Upper lobe of right lung (tissue), 1 donor: ENCODE data around the gene SERINC5. TPM values are rescaled to one million over a fixed set of nuclear protein-coding genes. Genes with fewer than 3 reads are reported as not detected.
A peak's percentile ranks its signal among the peaks of the same experiment; 100 is the strongest.

ENCODE experiments used
- ATAC-seq: fragments of 200-7000 bp; cut with Tn5 transposase; one replicate; pipeline ENCODE4 v1.9.1; 2020; ENCODE audit warnings: mild to moderate bottlenecking, moderate library complexity
- DNase-seq: peaks from one replicate; pipeline ENCODE4 v3.0.0-alpha.2; 2020
- H3K27ac ChIP-seq: fragments of 200-600 bp; one replicate; pipeline ENCODE4 v1.8.0; 2022
- H3K27me3 ChIP-seq: fragments of 200-600 bp; one replicate; pipeline ENCODE4 v1.8.0; 2022; ENCODE audit warnings: mild to moderate bottlenecking
- H3K36me3 ChIP-seq: fragments of 200-600 bp; one replicate; pipeline ENCODE4 v1.8.0; 2022
- H3K4me1 ChIP-seq: fragments of 200-600 bp; one replicate; pipeline ENCODE4 v1.8.0; 2022
- H3K4me3 ChIP-seq: fragments of 200-600 bp; one replicate; pipeline ENCODE4 v1.8.0; 2022; ENCODE audit warnings: mild to moderate bottlenecking
- H3K9me3 ChIP-seq: fragments of 200-600 bp; one replicate; pipeline ENCODE4 v1.8.0; 2022
- intact Hi-C: fragments of 100-400 bp; cut with DNase I; formaldehyde crosslinking; loops from one replicate; pipeline ENCODE4 v1.11.0; 2022
- total RNA-seq: library from RNA; stranded (reverse); fragmentation: NEBNext Ultra II Directional; extraction: Animal tissue kit (Norgen Biotek cat#: 25700); gene quantifications from one replicate; pipeline ENCODE4 v1.2.1, GENCODE V29; 2021
- TF ChIP-seq, protein P1 (sequence below): fragments of 200-600 bp; IDR thresholded peaks from one replicate; pipeline ENCODE4 v1.8.0; 2022; ENCODE audit warnings: antibody characterized with exemption
- donor health status: DM: no; HTN: yes; CAD: no; lungs with severe emphysema.

The SERINC5 gene
- total RNA-seq, 1 donor from 2014 or later, result 60.4 TPM

DNA sequence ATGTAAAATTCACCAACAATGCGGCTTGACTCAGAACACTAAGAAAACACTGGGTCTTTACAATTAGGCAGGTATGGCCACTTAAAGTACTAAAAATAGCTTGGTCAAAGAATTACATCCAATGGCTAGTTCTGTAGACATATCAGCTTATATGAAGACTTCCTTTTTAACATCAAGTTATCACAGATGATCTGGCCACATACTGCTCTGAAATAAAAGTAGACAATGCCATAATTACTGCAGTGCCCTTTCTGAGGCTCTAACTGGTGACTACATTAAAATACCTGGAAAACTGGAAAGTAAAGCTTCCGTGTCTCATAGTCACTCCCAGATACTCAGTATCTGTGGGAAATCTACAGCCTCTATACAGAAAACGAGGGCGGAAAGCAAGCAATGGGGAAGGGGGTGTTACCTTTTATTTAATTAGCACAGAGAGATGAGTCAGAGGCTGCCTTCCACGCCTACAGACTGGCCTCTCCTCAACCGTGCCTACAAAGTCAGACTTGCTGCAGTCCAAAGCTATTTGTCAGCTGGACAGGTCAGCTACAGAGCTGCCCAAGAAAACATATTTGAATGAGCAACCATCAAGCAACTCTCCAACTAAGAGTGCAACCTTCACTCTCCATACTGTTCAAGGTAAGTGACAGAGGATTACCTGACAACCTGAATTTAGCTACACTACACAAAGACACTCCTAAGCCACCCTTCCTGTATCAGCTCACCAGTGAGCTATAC lies 8.7 kb downstream of the SERINC5 start:
- peak; percentile 95 for ATAC-seq
- Histone ChIP-seq H3K27ac (peak overlapping the region; percentile 43), H3K36me3 (peaks cover 1% of the 10 kb centered on the region), H3K4me3 (no peak overlapping the region), H3K4me1 (peaks cover 49% of the 10 kb centered on the region), H3K9me3 (no peaks in the 10 kb centered on the region), H3K27me3 (no peaks in the 10 kb centered on the region)
- no peak for DNase-seq
- TF ChIP-seq, protein P1, sequence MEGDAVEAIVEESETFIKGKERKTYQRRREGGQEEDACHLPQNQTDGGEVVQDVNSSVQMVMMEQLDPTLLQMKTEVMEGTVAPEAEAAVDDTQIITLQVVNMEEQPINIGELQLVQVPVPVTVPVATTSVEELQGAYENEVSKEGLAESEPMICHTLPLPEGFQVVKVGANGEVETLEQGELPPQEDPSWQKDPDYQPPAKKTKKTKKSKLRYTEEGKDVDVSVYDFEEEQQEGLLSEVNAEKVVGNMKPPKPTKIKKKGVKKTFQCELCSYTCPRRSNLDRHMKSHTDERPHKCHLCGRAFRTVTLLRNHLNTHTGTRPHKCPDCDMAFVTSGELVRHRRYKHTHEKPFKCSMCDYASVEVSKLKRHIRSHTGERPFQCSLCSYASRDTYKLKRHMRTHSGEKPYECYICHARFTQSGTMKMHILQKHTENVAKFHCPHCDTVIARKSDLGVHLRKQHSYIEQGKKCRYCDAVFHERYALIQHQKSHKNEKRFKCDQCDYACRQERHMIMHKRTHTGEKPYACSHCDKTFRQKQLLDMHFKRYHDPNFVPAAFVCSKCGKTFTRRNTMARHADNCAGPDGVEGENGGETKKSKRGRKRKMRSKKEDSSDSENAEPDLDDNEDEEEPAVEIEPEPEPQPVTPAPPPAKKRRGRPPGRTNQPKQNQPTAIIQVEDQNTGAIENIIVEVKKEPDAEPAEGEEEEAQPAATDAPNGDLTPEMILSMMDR, result no peak
- intact Hi-C loops, result no loop called here

DNA sequence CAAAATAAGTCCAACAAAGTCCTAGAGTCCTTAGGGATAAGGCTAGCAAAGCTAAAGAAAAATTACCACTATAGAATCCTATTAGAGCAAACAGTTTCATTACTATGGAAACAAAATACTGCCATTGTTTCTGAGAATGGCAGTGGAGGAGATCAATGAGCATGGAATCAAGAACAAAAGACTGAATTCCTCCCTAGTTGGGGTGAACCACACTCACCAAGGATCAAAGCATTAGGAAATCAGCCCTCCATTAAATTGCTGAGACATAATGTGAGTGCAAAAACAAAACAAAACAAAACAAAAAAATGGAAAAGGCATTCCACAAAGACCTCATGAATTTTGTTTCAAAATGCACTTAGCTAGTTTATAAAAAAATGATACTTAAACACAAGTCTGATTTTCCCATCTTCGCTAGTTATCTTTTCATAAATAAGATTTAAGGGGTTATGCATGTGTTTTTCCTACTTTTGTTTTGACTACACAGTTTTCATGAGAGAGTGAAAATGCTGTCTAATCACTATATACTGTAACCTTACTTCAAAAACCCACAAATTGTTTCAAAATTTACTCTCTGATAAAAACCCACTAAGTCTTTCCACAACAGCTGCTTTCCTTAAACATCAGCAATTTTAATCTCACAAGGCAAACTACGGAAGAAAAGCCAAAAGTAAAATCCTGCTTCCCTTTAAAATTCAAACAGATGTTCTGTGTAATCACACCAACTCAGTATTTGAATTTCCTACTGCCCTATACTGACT lies 9.7 kb downstream of the SERINC5 start:
- Histone ChIP-seq H3K4me1 (peaks cover 46% of the 10 kb centered on the region), H3K4me3 (no peak overlapping the region), H3K27ac (peak overlapping the region; percentile 43), H3K9me3 (no peaks in the 10 kb centered on the region), H3K36me3 (peaks cover 11% of the 10 kb centered on the region), H3K27me3 (no peaks in the 10 kb centered on the region)
- ATAC-seq, result no peak
- intact Hi-C loops, result no loop called here
- DNase-seq, result no peak
- TF ChIP-seq, protein P1, result no peak

DNA sequence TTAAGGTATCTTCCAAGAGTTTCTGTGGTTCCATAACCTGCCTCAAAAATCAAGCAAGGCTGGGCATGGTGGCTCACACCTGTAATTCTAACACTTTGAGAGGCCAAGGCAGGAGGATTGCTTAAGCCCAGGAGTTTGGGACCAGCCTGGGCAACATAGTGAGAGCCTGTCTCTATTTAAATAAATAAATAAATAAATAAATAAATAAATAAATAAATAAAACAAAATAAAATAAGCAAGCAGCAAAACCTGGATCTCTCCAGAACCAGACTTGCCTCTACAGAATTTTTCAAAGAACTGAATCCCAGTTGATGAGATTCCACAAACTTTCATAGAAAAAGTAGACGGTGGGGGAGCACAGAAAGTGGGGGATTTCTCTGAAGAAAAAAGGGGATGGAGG lies 12.3 kb downstream of the SERINC5 start:
- Histone ChIP-seq H3K36me3 (peaks cover 12% of the 10 kb centered on the region), H3K27ac (no peak overlapping the region), H3K27me3 (no peaks in the 10 kb centered on the region), H3K4me1 (peaks cover 49% of the 10 kb centered on the region), H3K9me3 (no peaks in the 10 kb centered on the region), H3K4me3 (no peak overlapping the region)
- ATAC-seq (no peak), DNase-seq (no peak)
- intact Hi-C loops, result no loop called here
- TF ChIP-seq, protein P1, result no peak

DNA sequence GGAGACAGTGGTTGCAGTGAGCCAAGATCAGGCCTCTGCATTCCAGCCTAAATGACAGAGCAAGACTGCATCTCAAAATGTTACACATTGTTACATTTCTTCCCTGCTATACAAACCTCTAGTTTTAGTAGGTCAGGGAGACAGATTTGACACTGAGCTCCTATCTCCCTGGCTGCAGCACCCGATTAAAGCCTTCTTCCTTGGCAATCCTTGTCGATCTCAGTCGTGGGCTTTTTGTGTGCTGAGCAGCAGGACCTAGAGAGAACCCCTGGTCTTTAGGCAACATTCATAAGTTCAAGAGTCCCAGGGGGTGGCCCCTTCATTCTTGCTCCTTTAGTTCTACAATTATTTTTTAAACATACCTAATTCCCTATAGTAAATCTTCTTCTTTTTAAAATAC lies 13.0 kb downstream of the SERINC5 start:
- Histone ChIP-seq H3K4me3 (no peak overlapping the region), H3K36me3 (peaks cover 12% of the 10 kb centered on the region), H3K9me3 (no peaks in the 10 kb centered on the region), H3K27me3 (no peaks in the 10 kb centered on the region), H3K4me1 (peaks cover 42% of the 10 kb centered on the region), H3K27ac (no peak overlapping the region)
- ATAC-seq (no peak), DNase-seq (no peak)
- TF ChIP-seq, protein P1, result no peak
- intact Hi-C loops, result no loop called here

DNA sequence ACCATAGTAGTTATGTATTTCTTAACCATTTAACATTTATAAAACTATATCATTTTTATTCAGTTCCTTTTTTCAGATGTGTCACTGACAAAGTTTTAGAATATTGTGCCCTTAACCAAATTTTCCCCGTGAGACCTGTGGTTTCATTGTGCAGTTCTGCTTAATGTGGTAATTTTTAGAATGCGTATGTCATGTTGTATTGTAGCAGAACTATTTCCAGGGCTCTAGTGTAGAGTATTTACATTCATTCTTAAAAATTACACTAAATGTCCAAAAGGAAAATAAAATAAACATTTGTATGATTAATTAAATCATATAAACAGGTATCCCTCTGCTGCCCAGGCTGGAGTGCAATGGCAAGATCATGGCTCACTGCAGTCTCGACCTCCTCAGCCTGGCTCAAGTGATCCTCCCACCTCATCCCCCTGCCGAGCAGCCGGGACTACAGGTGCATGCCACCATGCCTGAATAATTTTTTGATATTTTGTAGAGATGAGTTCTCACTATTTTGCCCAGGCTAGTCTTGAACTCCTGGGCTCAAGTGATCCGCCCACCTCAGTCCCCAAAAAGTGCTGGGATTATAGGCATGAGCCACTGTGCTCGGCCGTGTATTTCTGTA lies 15.4 kb downstream of the SERINC5 start:
- Histone ChIP-seq H3K4me3 (no peak overlapping the region), H3K36me3 (peaks cover 12% of the 10 kb centered on the region), H3K9me3 (no peaks in the 10 kb centered on the region), H3K27me3 (no peaks in the 10 kb centered on the region), H3K4me1 (peaks cover 20% of the 10 kb centered on the region), H3K27ac (no peak overlapping the region)
- intact Hi-C loops, result no loop called here
- DNase-seq (no peak), ATAC-seq (no peak)
- TF ChIP-seq, protein P1, result no peak
